Measurements from ENCODE around the gene SPOCD1. TPM values are rescaled to one million over a fixed set of nuclear protein-coding genes. Genes with fewer than 3 reads are reported as not detected.

SPOCD1 gene
- total RNA-seq, 4 donors from 2014 or later, result 0.63 to 23.9 (median 23.2) TPM; not detected in 1

- DNase-seq (ENCODE audit: low spot score), result no peak
- no peak for TF ChIP-seq CTCF (IDR thresholded peaks at IDR 0.05)
- no peak for ATAC-seq (ENCODE audit: low FRiP score)
Measured at GRCh38 chr1:31780632-31781031, 35.2 kb downstream of the SPOCD1 start.

- ATAC-seq (ENCODE audit: low FRiP score), result no peak
- TF ChIP-seq CTCF (IDR thresholded peaks at IDR 0.05), result no peak
- no peak for DNase-seq (ENCODE audit: low spot score)
Measured at GRCh38 chr1:31779687-31780086, 36.1 kb downstream of the SPOCD1 start.

GRCh38 chr1:31778763-31779488, 36.9 kb downstream of the SPOCD1 start:
- TF ChIP-seq CTCF (IDR thresholded peaks at IDR 0.05), result no peak
- no peak for ATAC-seq (ENCODE audit: low FRiP score)
- no peak for DNase-seq (ENCODE audit: low spot score)

- ATAC-seq (ENCODE audit: low FRiP score), result no peak
- no peak for TF ChIP-seq CTCF (IDR thresholded peaks at IDR 0.05)
Measured at GRCh38 chr1:31776516-31776915, 39.3 kb downstream of the SPOCD1 start.

GRCh38 chr1:31776032-31776431, 39.8 kb downstream of the SPOCD1 start:
- TF ChIP-seq CTCF (IDR thresholded peaks at IDR 0.05), result no peak
- DNase-seq (ENCODE audit: low spot score) (no peak), ATAC-seq (ENCODE audit: low FRiP score) (no peak)

More at GRCh38 chr1:31776516-31776915, 39.3 kb downstream of the SPOCD1 start:
- no peak for DNase-seq (ENCODE audit: low spot score)

GRCh38 chr1:31775210-31775999, 40.4 kb downstream of the SPOCD1 start:
- DNase-seq (ENCODE audit: low spot score), result no peak
- TF ChIP-seq CTCF (IDR thresholded peaks at IDR 0.05), result no peak
- no peak for ATAC-seq (ENCODE audit: low FRiP score)

Measured in omental fat pad (tissue), 4 donors.